HEK293 (cell line): ENCODE data around the gene P2RY6.

Experiments
- CTCF ChIA-PET: fragments of 350-600 bp; formaldehyde crosslinking; extraction: SDS; loops from one replicate; lab custom pipeline; 2021; ENCODE audit warnings: antibody characterized with exemption; lab: Yijun Ruan, JAX
- POLR2A ChIA-PET: fragments of 300-600 bp; formaldehyde crosslinking; extraction: SDS; loops from one replicate; lab custom pipeline; 2020; ENCODE audit warnings: antibody characterized with exemption, inconsistent platforms; lab: Yijun Ruan, JAX
- H3K27ac ChIP-seq: fragments of 200-500 bp; sonication (Bioruptor generic); 2 replicates; pipeline ENCODE4 v1.5.1; 2014; ENCODE audit warnings: low read depth, low read length, control low read depth, inconsistent platforms; ENCODE audit errors: extremely low read depth
- H3K36me3 ChIP-seq, 2 experiments: fragments of 200-500 bp in 1 of 2; sonication (Bioruptor generic) in 1 of 2; 1 replicate in 1 of 2; 2 replicates in 1 of 2; pipeline ENCODE4 v1.5.1; 2014 to 2017; ENCODE audit warnings: inconsistent platforms in 2 of 2, low read length in 2 of 2; ENCODE audit not compliant: control insufficient read depth in 2 of 2, insufficient read depth in 1 of 2
- H3K4me1 ChIP-seq: fragments of 200-500 bp; sonication (Bioruptor generic); 2 replicates; pipeline ENCODE4 v1.5.1; 2014; ENCODE audit warnings: mild to moderate bottlenecking, low read length, inconsistent platforms; ENCODE audit not compliant: control insufficient read depth, insufficient read depth
- H3K4me3 ChIP-seq: 2 replicates; pipeline ENCODE4 v1.5.1; 2011; ENCODE audit warnings: low read depth, mild to moderate bottlenecking, control low read depth, low read length, moderate library complexity
- H3K9me3 ChIP-seq: fragments of 200-500 bp; sonication (Bioruptor generic); 2 replicates; pipeline ENCODE4 v1.5.1; 2014; ENCODE audit warnings: low read depth, low read length, inconsistent platforms; ENCODE audit not compliant: control insufficient read depth, insufficient read depth
- FEZF1 ChIP-seq: fragments of 450-650 bp; formaldehyde crosslinking; IDR thresholded peaks from 2 replicates; pipeline ENCODE4 v1.5.1; 2016; ENCODE audit warnings: missing biosample characterization, missing genetic modification characterization
- GLIS2 ChIP-seq: fragments of 450-650 bp; formaldehyde crosslinking; IDR thresholded peaks from 2 replicates; pipeline ENCODE4 v1.5.1; 2016; ENCODE audit warnings: missing biosample characterization, missing genetic modification characterization
- MYNN ChIP-seq: fragments of 450-650 bp; formaldehyde crosslinking; IDR thresholded peaks from 2 replicates; pipeline ENCODE4 v1.5.1; 2016; ENCODE audit warnings: missing biosample characterization, missing genetic modification characterization, borderline replicate concordance
- SETDB1 ChIP-seq: IDR thresholded peaks from one replicate; pipeline ENCODE4 v1.6.1; 2017; ENCODE audit warnings: mild to moderate bottlenecking, low read length, moderate library complexity, mixed read lengths; ENCODE audit not compliant: insufficient read length
- ZBTB8A ChIP-seq: fragments of 450-650 bp; formaldehyde crosslinking; IDR thresholded peaks from 2 replicates; pipeline ENCODE4 v1.5.1; 2016; ENCODE audit warnings: missing biosample characterization, missing genetic modification characterization
- ZFHX2 ChIP-seq: fragments of 450-650 bp; formaldehyde crosslinking; conservative IDR thresholded peaks from 2 replicates; pipeline ENCODE4 v1.5.1; 2016; ENCODE audit warnings: missing biosample characterization, missing genetic modification characterization
- ZFP41 ChIP-seq: fragments of 450-650 bp; formaldehyde crosslinking; IDR thresholded peaks from 2 replicates; pipeline ENCODE4 v1.5.1; 2016; ENCODE audit warnings: missing biosample characterization, missing genetic modification characterization, borderline replicate concordance
- ZNF16 ChIP-seq: fragments of 450-650 bp; formaldehyde crosslinking; IDR thresholded peaks from 2 replicates; pipeline ENCODE4 v1.5.1; 2016; ENCODE audit warnings: low read depth, missing biosample characterization, missing genetic modification characterization
- ZNF2 ChIP-seq: fragments of 450-650 bp; formaldehyde crosslinking; IDR thresholded peaks from 2 replicates; pipeline ENCODE4 v1.5.1; 2016; ENCODE audit warnings: missing biosample characterization, missing genetic modification characterization
- ZNF423 ChIP-seq: fragments of 450-650 bp; formaldehyde crosslinking; IDR thresholded peaks from 2 replicates; pipeline ENCODE4 v1.5.1; 2016; ENCODE audit warnings: missing biosample characterization, missing genetic modification characterization
- ZNF501 ChIP-seq: fragments of 450-650 bp; formaldehyde crosslinking; IDR thresholded peaks from 2 replicates; pipeline ENCODE4 v1.5.1; 2016; ENCODE audit warnings: missing biosample characterization, missing genetic modification characterization
- ZNF561 ChIP-seq: fragments of 450-650 bp; IDR thresholded peaks from 2 replicates; pipeline ENCODE4 v1.5.1; 2018; ENCODE audit warnings: missing biosample characterization, missing genetic modification characterization, borderline replicate concordance
- ZNF785 ChIP-seq: fragments of 450-650 bp; formaldehyde crosslinking; IDR thresholded peaks from 2 replicates; pipeline ENCODE4 v1.5.1; 2016; ENCODE audit warnings: missing biosample characterization, missing genetic modification characterization
- ZNF791 ChIP-seq: fragments of 450-650 bp; formaldehyde crosslinking; IDR thresholded peaks from 2 replicates; pipeline ENCODE4 v1.5.1; 2016; ENCODE audit warnings: missing biosample characterization, missing genetic modification characterization
- TF ChIP-seq, protein P1 (sequence below): fragments of 450-650 bp; formaldehyde crosslinking; IDR thresholded peaks from 2 replicates; pipeline ENCODE4 v1.5.1; 2017; ENCODE audit warnings: missing biosample characterization, missing genetic modification characterization
- TF ChIP-seq, protein P2 (sequence below): fragments of 450-650 bp; formaldehyde crosslinking; IDR thresholded peaks from 2 replicates; pipeline ENCODE4 v1.5.1; 2016; ENCODE audit warnings: missing biosample characterization, missing genetic modification characterization

The P2RY6 gene

DNA sequence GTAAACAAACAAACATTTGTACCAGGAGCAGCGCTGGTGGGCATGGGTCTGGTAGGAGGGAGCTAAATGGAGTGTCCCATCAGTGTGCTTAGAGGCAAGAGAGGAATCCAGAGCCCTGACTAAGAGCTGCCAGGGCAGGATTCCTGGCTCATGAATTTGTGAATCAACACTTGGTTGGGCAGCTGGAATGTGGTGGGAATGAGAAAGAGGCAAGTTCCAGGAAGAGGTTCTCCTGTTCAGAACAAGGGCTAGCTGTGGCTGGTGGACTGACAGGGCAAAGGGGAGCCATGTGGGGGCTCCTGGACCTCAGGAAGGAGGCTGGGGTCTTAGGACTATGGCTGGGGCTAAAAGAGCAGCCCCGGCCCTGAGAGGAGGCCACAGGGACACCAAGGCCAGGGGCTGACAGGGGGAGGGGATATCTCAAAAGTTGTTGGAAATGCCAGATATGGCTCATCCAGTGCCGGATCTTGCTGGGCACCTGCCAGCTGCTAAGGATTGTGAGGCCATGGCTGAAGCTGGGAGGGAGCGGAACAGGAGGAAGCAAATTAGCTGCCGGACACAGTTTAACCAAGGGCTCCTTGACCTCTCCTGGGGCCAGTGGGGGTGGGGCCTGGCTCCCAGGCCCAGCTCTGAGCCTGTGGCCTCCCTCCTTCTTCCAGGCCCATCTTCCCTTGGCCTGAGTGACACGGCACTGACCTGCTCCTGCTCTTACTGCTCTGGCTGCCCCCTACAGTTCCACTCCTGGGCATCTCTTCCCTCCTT lies 14.6 kb upstream of the P2RY6 start:
- Histone ChIP-seq H3K4me1 (no peaks in the 10 kb centered on the region), H3K9me3 (no peaks in the 10 kb centered on the region), H3K36me3 (no peaks in the 10 kb centered on the region), H3K4me3 (no peak overlapping the region), H3K27ac (no peak overlapping the region)
- ChIA-PET CTCF (interaction anchor here (0.5 to 1.0 kb wide), 4 partner anchors 10 to 1796 kb away, joined by 3 to 4 read pairs (median 4); no protein-coding TSS in a partner anchor), POLR2A (no interaction called here)
- TF ChIP-seq, protein P1, sequence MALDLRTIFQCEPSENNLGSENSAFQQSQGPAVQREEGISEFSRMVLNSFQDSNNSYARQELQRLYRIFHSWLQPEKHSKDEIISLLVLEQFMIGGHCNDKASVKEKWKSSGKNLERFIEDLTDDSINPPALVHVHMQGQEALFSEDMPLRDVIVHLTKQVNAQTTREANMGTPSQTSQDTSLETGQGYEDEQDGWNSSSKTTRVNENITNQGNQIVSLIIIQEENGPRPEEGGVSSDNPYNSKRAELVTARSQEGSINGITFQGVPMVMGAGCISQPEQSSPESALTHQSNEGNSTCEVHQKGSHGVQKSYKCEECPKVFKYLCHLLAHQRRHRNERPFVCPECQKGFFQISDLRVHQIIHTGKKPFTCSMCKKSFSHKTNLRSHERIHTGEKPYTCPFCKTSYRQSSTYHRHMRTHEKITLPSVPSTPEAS (tag by site-specific recombination): no peak
- TF ChIP-seq ZNF423 (no peak), ZNF791 (no peak), MYNN (tag by site-specific recombination) (no peak), GLIS2 (no peak), SETDB1 (no peak), ZNF501 (tag by site-specific recombination) (no peak), ZBTB8A (tag by site-specific recombination) (no peak), ZFP41 (no peak), ZNF785 (tag by site-specific recombination) (no peak), FEZF1 (tag by site-specific recombination) (no peak)
- TF ChIP-seq, protein P2, sequence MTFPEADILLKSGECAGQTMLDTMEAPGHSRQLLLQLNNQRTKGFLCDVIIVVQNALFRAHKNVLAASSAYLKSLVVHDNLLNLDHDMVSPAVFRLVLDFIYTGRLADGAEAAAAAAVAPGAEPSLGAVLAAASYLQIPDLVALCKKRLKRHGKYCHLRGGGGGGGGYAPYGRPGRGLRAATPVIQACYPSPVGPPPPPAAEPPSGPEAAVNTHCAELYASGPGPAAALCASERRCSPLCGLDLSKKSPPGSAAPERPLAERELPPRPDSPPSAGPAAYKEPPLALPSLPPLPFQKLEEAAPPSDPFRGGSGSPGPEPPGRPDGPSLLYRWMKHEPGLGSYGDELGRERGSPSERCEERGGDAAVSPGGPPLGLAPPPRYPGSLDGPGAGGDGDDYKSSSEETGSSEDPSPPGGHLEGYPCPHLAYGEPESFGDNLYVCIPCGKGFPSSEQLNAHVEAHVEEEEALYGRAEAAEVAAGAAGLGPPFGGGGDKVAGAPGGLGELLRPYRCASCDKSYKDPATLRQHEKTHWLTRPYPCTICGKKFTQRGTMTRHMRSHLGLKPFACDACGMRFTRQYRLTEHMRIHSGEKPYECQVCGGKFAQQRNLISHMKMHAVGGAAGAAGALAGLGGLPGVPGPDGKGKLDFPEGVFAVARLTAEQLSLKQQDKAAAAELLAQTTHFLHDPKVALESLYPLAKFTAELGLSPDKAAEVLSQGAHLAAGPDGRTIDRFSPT (tag by site-specific recombination): no peak
- TF ChIP-seq, all 188 proteins: peak for 0

DNA sequence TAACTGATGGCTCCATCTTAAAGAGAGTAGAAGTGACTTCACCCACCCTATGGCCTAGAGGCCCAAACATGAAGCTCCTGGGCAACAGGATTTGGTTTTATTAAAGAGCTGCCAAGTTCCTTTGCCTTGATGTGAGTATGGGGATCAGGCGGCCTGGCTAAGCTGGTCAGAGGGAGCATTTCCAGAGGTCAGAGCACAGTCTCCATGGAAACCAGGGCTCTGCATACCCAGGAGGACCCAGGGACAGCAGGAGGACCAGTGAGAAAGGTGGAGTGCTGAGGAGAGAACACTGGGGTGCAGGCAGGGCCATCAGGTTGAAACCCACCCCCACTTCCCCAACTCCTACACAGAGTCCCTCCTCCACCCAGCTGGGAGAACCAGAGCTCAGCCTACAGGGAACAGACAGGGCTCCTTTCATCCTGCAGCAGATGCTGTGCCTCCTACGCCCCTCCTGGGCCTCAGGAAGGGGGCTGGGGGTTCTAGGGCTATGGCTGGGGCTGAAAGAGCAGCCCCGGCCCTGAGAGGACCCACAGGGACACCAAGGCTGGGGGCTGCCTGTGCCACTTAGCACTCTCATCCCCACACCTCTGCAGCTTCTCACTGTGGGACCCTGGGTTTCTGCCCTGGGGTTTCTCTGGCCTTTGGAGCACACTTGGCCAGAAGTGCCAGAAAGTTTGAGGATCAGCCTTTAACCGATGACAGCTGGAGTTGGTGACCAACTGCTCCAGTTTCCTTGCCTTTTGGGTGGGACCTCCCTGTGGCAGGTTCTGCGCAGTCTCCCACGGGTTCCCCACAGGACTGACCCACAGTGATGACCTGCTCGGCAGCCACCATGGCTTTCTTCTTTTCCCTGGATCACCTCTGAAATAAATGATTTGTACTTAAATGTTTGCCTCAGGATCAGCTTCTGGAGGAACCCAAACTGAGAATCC lies 13.8 kb upstream of the P2RY6 start:
- no peak overlapping the region for H3K27ac ChIP-seq
- ChIA-PET CTCF (interaction anchor here (1.0 to 1.5 kb wide), 2 partner anchors 9 to 21 kb away, joined by 4 read pairs; no protein-coding TSS in a partner anchor), POLR2A (no interaction called here)
- H3K4me3 ChIP-seq: no peak overlapping the region
- H3K9me3 ChIP-seq: no peaks in the 10 kb centered on the region
- H3K36me3 ChIP-seq: no peaks in the 10 kb centered on the region
- TF ChIP-seq ZFHX2 (tag by site-specific recombination) (peak; percentile 63), ZNF561 (tag by site-specific recombination) (no peak)
- TF ChIP-seq, all 188 proteins: peak for 1
- no peaks in the 10 kb centered on the region for H3K4me1 ChIP-seq

GRCh38 chr11:73259406-73260126 lies 12.6 kb upstream of the P2RY6 start:
- Histone ChIP-seq H3K36me3 (no peaks in the 10 kb centered on the region), H3K27ac (no peak overlapping the region), H3K4me1 (no peaks in the 10 kb centered on the region), H3K4me3 (no peak overlapping the region), H3K9me3 (no peaks in the 10 kb centered on the region)
- ChIA-PET CTCF (interaction anchor here (0.9 to 1.5 kb wide), 2 partner anchors 22 to 76 kb away, joined by 4 to 6 read pairs; no protein-coding TSS in a partner anchor), POLR2A (no interaction called here)
- TF ChIP-seq ZNF2 (no peak), ZNF16 (no peak), ZFP41 (no peak)
